Body of pancreas (tissue), 4 donors: ENCODE results near the gene SP140. TPM values are rescaled to one million over a fixed set of nuclear protein-coding genes. Genes with fewer than 3 reads are reported as not detected.
"Not testable (repeated sequence)": the region's sequence is repeated elsewhere in the genome, so short reads cannot be mapped to it uniquely, and the experiment has no call there.

ENCODE experiments used
- ATAC-seq: fragments of 150-250 bp; one replicate; pipeline ENCODE4 v1.9.1; 2016
- DNase-seq, 4 donors: peaks; one replicate each; pipeline ENCODE4 v3.0.0-alpha.2; 2019
- H3K27ac ChIP-seq, 4 donors: fragments of 200-600 bp; sonication (generic); 1 replicate in 3 of 4; 2 replicates in 1 of 4; pipeline versions ENCODE4 v1.5.1 to v1.6.1; 2016 to 2019; ENCODE audit warnings: mild to moderate bottlenecking in 1 of 4, mixed read lengths in 1 of 4, moderate library complexity in 1 of 4
- H3K27me3 ChIP-seq, 2 donors: fragments of 200-600 bp; sonication (generic); one replicate each; pipeline ENCODE4 v1.6.0; 2016; ENCODE audit warnings: mild to moderate bottlenecking in 1 of 2
- H3K36me3 ChIP-seq, 2 donors: fragments of 200-600 bp; sonication (generic); replicated peaks in 1 of 2; 2 replicates each; pipeline ENCODE4 v1.5.1; 2016; ENCODE audit warnings: low read depth in 2 of 2; ENCODE audit not compliant: insufficient read depth in 1 of 2
- H3K4me1 ChIP-seq: fragments of 200-600 bp; sonication (generic); one replicate; pipeline ENCODE4 v1.6.0; 2016
- H3K4me3 ChIP-seq, 2 donors: fragments of 200-600 bp; sonication (generic); 1 replicate in 1 of 2; 2 replicates in 1 of 2; pipeline ENCODE4 v1.5.1; 2016 to 2019
- H3K9me3 ChIP-seq, 3 donors: fragments of 200-600 bp; sonication (generic); 1 replicate in 2 of 3; 2 replicates in 1 of 3; pipeline ENCODE4 v1.5.1; 2016
- CTCF ChIP-seq, 7 experiments: fragments of 450-650 bp in 4 of 7; fragments of 200-600 bp in 3 of 7; sonication (generic) in 3 of 7; IDR thresholded peaks; one replicate each; pipeline ENCODE4 v1.5.1; 2016 to 2019; ENCODE audit warnings: antibody characterized with exemption in 7 of 7
- POLR2A ChIP-seq, 3 donors: fragments of 450-650 bp; IDR thresholded peaks; one replicate each; pipeline ENCODE4 v1.6.1; 2016; ENCODE audit warnings: antibody characterized with exemption in 3 of 3, mild to moderate bottlenecking in 2 of 3
- WGBS, 2 donors: methylation state at CpG; one replicate each; pipeline ENCODE4 v1.1.5; 2017; 5-methylcytosine and 5-hydroxymethylcytosine counted together
- intact Hi-C: fragments of 100-400 bp; cut with DNase I; formaldehyde crosslinking; loops from one replicate; pipeline ENCODE4 v1.15.1; 2023
- total RNA-seq, 2 donors: library from RNA; depleted of rRNA; stranded (reverse); fragments of >200 nt; gene quantifications; one replicate each; pipeline ENCODE4 v1.1.0, GENCODE V29; 2016

The SP140 gene
- total RNA-seq, 2 donors from 2014 or later = 0.33 to 0.52 TPM

- DNase-seq (no peak), ATAC-seq (no peak)
- intact Hi-C loops = no loop called here
- Histone ChIP-seq H3K27me3 (no peaks in the 10 kb centered on the region), H3K4me3 (no peak overlapping the region), H3K9me3 (no peaks in the 10 kb centered on the region), H3K27ac (no peak overlapping the region), H3K36me3 (no peaks in the 10 kb centered on the region), H3K4me1 (no peaks in the 10 kb centered on the region)
- WGBS, 2 donors = 83 to 88% methylated on average over 12 of the region's 12 CpGs
- TF ChIP-seq CTCF (IDR thresholded peaks at IDR 0.05) (no peak), POLR2A (IDR thresholded peaks at IDR 0.05) (no peak)
These were observed 83.0 kb downstream of the SP140 start for GRCh38 chr2:230308402-230309000.

GRCh38 chr2:230310792-230311191 lies 85.3 kb downstream of the SP140 start:
- H3K4me1 ChIP-seq, DNase-seq, H3K27me3 ChIP-seq, ATAC-seq, H3K27ac ChIP-seq, H3K36me3 ChIP-seq, intact Hi-C loops, H3K4me3 ChIP-seq, H3K9me3 ChIP-seq: not testable (repeated sequence)
- WGBS, 2 donors = 100% methylated on average over 1 of the region's 5 CpGs; no CpG with 5 or more reads in 1 of the 2 donors

- WGBS, 2 donors = 65 to 73% methylated on average over 1 of the region's 1 CpG
- intact Hi-C loops = not testable (repeated sequence)
These were observed 86.1 kb downstream of the SP140 start for GRCh38 chr2:230311634-230312033.

GRCh38 chr2:230312638-230313037 lies 87.1 kb downstream of the SP140 start:
- 91 to 93% methylated on average over 2 of the region's 2 CpGs for WGBS, 2 donors
- no peaks in the 10 kb centered on the region for H3K36me3 ChIP-seq
- no peak overlapping the region for H3K27ac ChIP-seq
- H3K27me3 ChIP-seq = no peaks in the 10 kb centered on the region
- no peak for DNase-seq
- no peak for TF ChIP-seq CTCF (IDR thresholded peaks at IDR 0.05)
- TF ChIP-seq POLR2A (IDR thresholded peaks at IDR 0.05) = no peak
- no peaks in the 10 kb centered on the region for H3K4me1 ChIP-seq
- ATAC-seq = no peak
- no peak overlapping the region for H3K4me3 ChIP-seq
- intact Hi-C loops = no loop called here
- H3K9me3 ChIP-seq = no peaks in the 10 kb centered on the region

More at GRCh38 chr2:230311634-230312033, 86.1 kb downstream of the SP140 start:
- H3K27ac ChIP-seq, H3K4me3 ChIP-seq, H3K27me3 ChIP-seq, H3K4me1 ChIP-seq, DNase-seq, H3K9me3 ChIP-seq, H3K36me3 ChIP-seq, ATAC-seq: not testable (repeated sequence)

GRCh38 chr2:230317366-230317765 lies 91.8 kb downstream of the SP140 start:
- no peak for DNase-seq
- no peaks in the 10 kb centered on the region for H3K27me3 ChIP-seq
- no peak for TF ChIP-seq CTCF (IDR thresholded peaks at IDR 0.05)
- no peak for TF ChIP-seq POLR2A (IDR thresholded peaks at IDR 0.05)
- no peak overlapping the region for H3K27ac ChIP-seq
- ATAC-seq = no peak
- intact Hi-C loops = no loop called here
- H3K4me1 ChIP-seq = no peaks in the 10 kb centered on the region
- no peaks in the 10 kb centered on the region for H3K36me3 ChIP-seq
- no peaks in the 10 kb centered on the region for H3K9me3 ChIP-seq
- no peak overlapping the region for H3K4me3 ChIP-seq
- WGBS, 2 donors = 68% methylated on average over 3 of the region's 3 CpGs; no CpG with 5 or more reads in 1 of the 2 donors
